AG10803 (cell line): Measurements from ENCODE around the gene GPR63.

Experiments
- DNase-seq: peaks from one replicate; pipeline ENCODE4 v3.0.0; 2010; ENCODE audit warnings: low read depth
- H3K4me3 ChIP-seq: 2 replicates; pipeline ENCODE4 v1.5.1; 2011; ENCODE audit warnings: mild to moderate bottlenecking, low read length, control low read depth
- CTCF ChIP-seq: conservative IDR thresholded peaks from 2 replicates; pipeline ENCODE4 v1.5.1; 2011; ENCODE audit warnings: mild to moderate bottlenecking, low read length, control low read depth, inconsistent platforms

The GPR63 gene

GRCh38 chr6:96864216-96865054 lies 27.2 kb upstream of the GPR63 start:
- H3K4me3 ChIP-seq = no peak overlapping the region
- TF ChIP-seq CTCF = no peak
- DNase-seq = no peak

GRCh38 chr6:96862560-96862959 lies 25.3 kb upstream of the GPR63 start:
- TF ChIP-seq CTCF = no peak
- no peak overlapping the region for H3K4me3 ChIP-seq
- DNase-seq = no peak

- TF ChIP-seq CTCF = no peak
- DNase-seq = no peak
- no peak overlapping the region for H3K4me3 ChIP-seq
These were observed 24.3 kb upstream of the GPR63 start for GRCh38 chr6:96861588-96861987.

- no peak overlapping the region for H3K4me3 ChIP-seq
- no peak for DNase-seq
- no peak for TF ChIP-seq CTCF
These were observed 19.6 kb upstream of the GPR63 start for GRCh38 chr6:96856856-96857255.

- peak; percentile 11 for DNase-seq
- no peak for TF ChIP-seq CTCF
These were observed 15.8 kb upstream of the GPR63 start for GRCh38 chr6:96853083-96853482.

GRCh38 chr6:96852605-96853004 lies 15.3 kb upstream of the GPR63 start:
- no peak for DNase-seq
- H3K4me3 ChIP-seq = no peak overlapping the region
- TF ChIP-seq CTCF = no peak

More at GRCh38 chr6:96853083-96853482, 15.8 kb upstream of the GPR63 start:
- no peak overlapping the region for H3K4me3 ChIP-seq

GRCh38 chr6:96851858-96852257 lies 14.6 kb upstream of the GPR63 start:
- no peak for TF ChIP-seq CTCF
- no peak for DNase-seq
- no peak overlapping the region for H3K4me3 ChIP-seq
